Esophagus mucosa (tissue), 1 donor: Measurements from ENCODE around the gene MYO1F. TPM values are rescaled to one million over a fixed set of nuclear protein-coding genes. Genes with fewer than 3 reads are reported as not detected.
"Not testable (repeated sequence)": the region's sequence is repeated elsewhere in the genome, so short reads cannot be mapped to it uniquely, and the experiment has no call there.

Source experiments
- ATAC-seq: fragments of 200-7000 bp; cut with Tn5 transposase; one replicate; pipeline ENCODE4 v1.9.1; 2020
- total RNA-seq: library from RNA; stranded (reverse); gene quantifications from one replicate; pipeline ENCODE4 v1.2.4, GENCODE V29; 2023
- donor health status: DM: yes; HTN: yes; CAD: no.

MYO1F gene
- total RNA-seq, 1 donor from 2014 or later, result 3.8 TPM

- ATAC-seq, result no peak
Observed at GRCh38 chr19:8596168-8596567, 18.9 kb upstream of the MYO1F start.

DNA sequence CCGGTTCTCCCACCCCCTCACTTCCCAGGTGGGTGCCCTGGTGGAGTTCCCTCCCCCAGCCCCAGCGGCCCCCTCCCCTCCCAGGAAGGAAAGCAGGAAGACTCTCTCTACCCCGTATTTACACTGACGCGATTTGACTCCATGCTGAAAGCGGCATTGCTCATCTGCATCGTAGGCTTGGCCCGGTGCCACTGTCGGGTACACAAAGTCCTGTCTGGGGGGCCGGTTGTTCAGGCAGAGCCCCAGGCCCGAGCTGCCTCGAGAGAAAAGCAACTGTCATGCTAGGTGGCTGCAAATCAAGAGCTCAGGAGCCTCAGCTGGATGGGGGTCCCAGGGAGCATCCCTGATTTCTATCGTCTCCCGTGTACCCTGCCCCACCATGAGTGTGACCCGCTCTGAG, 18.4 kb upstream of the MYO1F start:
- ATAC-seq, result no peak

- no peak for ATAC-seq
Observed at GRCh38 chr19:8593931-8594330, 16.7 kb upstream of the MYO1F start.

DNA sequence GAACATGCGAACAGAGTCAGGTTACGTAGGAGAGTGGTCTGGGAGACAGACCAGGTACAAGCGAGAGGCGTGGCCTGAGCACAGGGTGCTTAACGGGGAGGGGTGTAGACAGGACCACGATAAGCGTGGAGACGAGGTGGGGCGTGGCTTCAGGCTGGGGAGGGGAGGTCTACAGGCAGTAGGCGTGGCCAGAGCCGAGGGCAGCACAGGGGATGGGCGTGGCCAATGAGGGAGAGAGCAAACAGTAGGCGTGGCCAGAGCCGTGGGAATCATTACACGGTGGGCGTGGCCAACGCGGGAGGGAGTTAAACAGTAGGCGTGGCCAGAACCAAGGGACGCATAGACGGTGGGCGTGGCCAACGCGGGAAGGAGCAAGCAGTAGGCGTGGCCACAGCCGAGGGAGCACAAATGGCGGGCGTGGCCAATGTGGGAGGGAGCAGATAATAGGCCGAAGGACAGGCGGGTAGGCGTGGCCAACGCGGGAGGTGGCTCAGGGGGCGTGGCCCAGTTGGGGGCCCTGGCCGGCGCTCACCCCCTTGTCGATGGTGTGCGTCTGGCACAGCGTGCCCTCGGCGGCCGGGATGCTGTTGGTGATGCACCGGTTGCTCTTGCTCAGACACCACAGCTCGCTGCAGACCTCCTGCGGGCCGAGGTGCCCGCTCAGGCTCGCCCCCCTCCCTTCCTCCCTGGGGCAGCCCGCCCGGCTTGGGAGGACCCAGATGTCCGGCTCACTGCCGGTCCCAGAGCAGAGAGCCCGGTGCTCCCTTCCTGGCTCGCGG, 15.2 kb upstream of the MYO1F start:
- peak; percentile 81 for ATAC-seq

GRCh38 chr19:8589177-8589714, 12.0 kb upstream of the MYO1F start:
- no peak for ATAC-seq

GRCh38 chr19:8585894-8586750, 8.9 kb upstream of the MYO1F start:
- ATAC-seq, result peak; percentile 65

- no peak for ATAC-seq
Observed at GRCh38 chr19:8584965-8585893, 8.0 kb upstream of the MYO1F start.

DNA sequence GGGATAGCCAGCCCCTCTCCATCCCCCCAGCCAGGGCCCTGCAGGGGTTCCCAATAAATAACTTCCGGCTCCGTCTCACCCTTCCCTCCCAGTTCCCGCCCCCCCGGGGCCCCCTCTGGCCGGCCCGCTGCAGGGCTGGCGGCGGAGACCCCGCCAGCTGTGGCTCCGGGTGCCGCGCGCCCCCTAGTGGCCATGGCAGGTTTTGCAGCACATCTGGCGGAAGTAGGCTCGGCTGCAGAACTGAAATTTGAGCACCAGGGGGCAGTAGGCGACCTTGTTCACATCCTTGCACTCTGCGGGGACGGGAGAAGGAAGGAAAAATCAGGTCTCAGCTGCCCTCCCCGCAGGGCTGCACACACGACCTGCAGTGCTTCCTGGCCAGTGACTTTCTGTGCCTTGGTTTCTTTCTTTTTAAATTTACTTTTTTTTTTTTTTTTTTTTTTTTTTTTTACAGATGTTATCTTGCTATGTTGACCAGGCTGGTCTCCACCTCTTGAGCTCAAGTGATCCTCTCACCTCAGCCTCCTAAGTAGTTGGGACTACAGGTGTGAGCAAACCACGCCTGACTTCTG, 3.6 kb upstream of the MYO1F start:
- ATAC-seq, result peak; percentile 73

GRCh38 chr19:8578642-8579265, 1.5 kb upstream of the MYO1F start:
- peak; percentile 42 for ATAC-seq

- ATAC-seq, result no peak
Observed at GRCh38 chr19:8577741-8578140, 499 bp upstream of the MYO1F start.

DNA sequence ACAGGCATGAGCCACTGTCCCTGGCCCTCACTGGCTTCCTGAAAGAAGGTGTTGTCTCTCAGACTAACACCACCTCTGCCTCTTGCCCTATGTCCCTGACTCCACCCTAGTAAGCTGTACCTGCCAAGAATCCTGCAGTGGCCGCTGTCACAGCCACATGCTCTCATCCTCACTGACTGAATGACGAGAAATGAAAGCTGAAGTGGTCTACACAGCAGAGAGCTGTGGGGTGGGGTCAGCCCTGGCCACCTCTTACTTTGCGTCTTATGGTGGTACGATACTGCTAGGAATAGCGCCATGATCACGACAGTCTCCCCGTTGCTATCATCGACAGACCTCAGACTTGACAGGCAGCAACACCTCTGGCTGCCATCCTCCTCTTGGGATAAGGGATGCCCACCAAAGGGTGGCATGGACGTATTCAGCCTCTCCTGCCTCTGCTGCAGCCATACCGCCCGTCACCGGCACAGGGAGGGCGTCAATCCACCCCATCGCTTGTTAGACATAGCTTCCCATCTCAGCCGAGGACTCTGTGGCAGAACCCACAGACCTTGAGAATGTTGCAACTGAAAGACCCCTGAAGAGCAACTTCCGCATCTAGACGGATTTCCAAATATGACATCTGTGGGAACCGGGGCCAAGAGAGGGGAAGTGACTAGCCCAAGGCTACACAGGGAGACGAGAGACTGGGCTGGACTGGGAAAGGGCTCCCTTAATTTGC, 809 bp downstream of the MYO1F start:
- no peak for ATAC-seq

GRCh38 chr19:8575467-8575997, 1.7 kb downstream of the MYO1F start:
- no peak for ATAC-seq

GRCh38 chr19:8574619-8574922, 2.7 kb downstream of the MYO1F start:
- not testable (repeated sequence) for ATAC-seq

- ATAC-seq, result no peak
Observed at GRCh38 chr19:8573316-8573715, 3.9 kb downstream of the MYO1F start.

- peak; percentile 38 for ATAC-seq
Observed at GRCh38 chr19:8571006-8571411, 6.2 kb downstream of the MYO1F start.

- ATAC-seq, result peak; percentile 52
Observed at GRCh38 chr19:8569066-8569771, 8.0 kb downstream of the MYO1F start.

- ATAC-seq, result peak; percentile 23
Observed at GRCh38 chr19:8567522-8568172, 9.6 kb downstream of the MYO1F start.

GRCh38 chr19:8566855-8567254, 10.4 kb downstream of the MYO1F start:
- no peak for ATAC-seq

- ATAC-seq, result not testable (repeated sequence)
Observed at GRCh38 chr19:8564866-8565265, 12.4 kb downstream of the MYO1F start.
